ENCODE data around the gene PRR36.

PRR36 gene

GRCh38 chr19:7858109-7858770 lies 15.9 kb downstream of the PRR36 start:
- DNase-seq, result no peak

DNA sequence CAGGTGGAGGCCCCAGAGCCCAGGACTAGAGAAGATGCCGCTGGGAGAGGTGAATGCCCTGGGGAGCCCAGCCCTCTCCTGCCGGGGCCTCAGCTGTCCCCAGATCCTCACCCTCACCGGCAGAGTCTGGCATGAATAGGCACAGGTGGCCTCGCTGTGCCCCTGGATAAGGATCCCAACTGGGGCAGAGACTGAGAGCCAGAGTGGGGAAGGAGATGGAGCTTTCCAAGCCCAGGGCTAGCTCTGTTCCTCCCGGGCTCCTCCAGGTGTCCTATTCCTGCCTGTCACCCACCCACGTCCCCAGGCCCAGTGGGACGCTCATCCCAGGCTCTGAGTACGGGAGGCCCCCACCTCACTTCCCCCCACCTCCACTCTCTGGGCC lies 16.5 kb downstream of the PRR36 start:
- DNase-seq, result no peak

GRCh38 chr19:7856679-7857663 lies 17.2 kb downstream of the PRR36 start:
- no peak for DNase-seq

DNA sequence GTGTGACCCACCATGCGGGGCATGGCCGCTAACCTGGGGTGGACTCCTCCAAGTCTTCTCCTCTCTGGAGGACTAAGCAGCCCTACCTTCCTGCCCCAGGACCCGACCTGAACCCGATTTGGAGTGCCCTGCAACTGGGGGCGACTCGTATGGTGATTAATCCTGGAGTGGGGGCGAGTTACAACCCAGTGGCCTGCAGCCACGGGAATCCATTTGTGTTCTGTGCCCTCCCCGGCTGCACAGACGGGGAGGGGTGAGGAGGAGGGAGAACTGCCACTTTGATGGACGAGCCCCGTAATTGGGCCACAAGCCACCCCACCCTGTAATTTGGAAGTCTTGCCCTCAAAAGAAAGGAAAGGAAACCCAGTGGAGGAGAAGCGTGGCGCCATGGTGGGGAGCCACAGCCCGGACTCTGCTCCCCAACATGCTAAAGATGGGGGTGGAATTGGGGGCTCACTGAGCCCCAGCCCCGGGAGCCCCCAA lies 18.0 kb downstream of the PRR36 start:
- no peak for DNase-seq

GRCh38 chr19:7855426-7856108 lies 18.6 kb downstream of the PRR36 start:
- DNase-seq, result no peak

DNA sequence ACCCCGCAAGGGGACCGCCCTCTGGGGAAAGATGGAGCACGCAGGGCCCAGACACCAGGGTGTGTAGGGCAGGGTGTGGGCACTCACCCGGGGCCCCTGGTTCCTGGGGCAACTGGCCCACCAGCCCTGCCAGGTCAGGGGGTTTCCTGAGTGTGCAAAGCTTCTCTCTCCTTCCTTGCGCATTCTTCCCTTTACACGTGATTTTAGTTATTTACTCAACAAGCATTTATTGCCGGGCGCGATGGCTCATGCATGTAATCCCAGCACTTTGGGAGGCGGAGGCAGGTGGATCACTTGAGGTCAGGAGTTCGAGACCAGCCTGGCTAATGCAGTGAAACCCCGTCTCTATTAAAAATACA lies 20.4 kb downstream of the PRR36 start:
- DNase-seq, result no peak

DNA sequence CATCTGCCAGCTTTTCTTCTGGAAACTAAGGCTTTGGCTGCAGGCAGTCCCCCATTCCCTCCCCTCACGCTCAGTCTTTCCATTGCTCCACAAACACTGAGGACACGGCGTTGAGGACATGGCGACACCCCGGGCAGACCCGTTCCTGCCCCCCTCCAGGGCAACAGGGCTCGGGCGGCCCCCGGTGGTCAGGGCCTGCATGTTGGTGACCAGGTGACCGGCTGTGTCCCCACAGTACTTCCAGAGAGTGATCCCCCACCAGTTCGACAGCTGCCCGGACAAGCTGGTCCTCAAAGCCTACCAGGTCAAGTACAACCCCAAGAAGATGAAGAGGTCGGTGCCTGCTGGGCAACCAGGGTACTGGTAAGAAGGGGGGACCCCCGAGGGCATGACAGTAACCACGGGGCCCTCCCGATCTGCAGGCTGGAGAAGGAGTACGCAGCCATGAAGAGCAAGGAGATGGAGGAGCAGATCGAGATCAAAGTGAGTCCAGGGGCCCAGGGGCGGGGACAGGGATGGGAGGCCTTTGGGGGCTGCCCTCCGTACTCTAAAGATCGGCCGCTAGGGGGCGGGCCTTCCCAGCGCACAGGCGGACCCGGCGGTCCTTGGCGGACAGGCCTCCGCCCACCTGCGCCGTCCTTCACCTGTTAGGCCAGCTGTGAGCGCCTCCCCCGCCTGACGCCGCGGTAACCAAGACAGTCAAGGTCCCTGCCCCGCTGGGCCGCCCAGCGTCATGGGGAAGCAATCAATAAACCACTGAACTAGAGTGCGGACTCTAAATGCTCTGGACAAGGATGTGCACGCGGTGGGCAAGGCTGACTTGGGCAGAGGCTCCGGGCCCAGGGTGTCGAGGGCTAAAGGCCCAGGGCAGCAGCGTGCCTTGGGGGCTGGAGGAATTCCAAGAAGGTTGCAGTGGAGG lies 21.1 kb downstream of the PRR36 start:
- no peak for DNase-seq

- no peak for DNase-seq
These were observed 22.3 kb downstream of the PRR36 start for GRCh38 chr19:7851623-7852500.

DNA sequence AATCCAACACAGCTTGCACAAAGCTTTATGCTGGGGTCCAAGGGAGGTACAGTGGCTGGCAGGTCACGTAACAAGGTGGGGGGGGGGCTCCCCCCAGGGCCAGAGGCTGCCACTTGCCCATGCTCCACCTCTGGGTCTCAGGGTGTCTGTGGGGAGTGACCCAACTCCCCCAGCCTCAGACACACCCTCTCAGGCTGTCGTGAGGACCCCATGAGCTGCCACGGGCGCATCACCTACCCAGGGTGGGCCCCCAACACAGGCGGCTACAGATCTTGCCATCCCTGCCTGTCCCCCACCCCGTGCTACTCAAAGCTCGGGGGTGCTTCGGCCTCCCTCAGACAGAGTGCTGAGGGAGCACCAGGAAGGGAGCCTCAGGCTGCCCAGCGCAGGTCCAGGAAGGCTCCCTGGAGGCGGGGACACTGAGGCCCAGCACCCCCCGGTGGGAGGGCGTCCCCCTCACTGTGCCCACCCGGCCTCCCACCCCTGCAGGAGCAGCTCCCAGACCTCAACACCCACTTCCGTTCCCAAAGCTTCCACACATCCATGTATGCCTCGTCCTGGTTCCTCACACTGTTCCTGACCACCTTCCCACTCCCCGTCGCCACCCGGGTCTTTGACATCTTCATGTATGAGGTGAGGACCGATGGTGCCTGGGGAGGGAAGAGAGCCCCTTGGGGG lies 23.1 kb downstream of the PRR36 start:
- DNase-seq, result no peak

GRCh38 chr19:7850000-7850813 lies 24.0 kb downstream of the PRR36 start:
- DNase-seq, result no peak

DNA sequence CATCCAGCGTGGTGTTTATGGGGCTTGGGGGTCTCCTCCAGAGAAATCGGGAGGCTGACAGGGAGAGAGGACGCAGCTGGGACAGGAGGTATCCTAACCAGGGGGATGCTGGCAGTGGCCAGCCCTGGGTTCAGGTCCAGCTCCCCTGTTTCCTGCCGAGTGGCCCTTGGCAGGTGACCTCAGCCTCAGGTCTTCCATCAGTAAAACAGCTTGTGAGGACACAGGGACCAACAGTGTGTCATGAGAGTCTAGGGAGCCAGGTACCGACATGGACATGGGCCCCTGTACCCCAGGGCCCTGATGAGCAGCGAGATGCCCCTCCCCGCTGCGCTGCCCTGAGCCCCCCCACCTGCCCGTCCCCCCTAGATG lies 24.6 kb downstream of the PRR36 start:
- no peak for DNase-seq

DNA sequence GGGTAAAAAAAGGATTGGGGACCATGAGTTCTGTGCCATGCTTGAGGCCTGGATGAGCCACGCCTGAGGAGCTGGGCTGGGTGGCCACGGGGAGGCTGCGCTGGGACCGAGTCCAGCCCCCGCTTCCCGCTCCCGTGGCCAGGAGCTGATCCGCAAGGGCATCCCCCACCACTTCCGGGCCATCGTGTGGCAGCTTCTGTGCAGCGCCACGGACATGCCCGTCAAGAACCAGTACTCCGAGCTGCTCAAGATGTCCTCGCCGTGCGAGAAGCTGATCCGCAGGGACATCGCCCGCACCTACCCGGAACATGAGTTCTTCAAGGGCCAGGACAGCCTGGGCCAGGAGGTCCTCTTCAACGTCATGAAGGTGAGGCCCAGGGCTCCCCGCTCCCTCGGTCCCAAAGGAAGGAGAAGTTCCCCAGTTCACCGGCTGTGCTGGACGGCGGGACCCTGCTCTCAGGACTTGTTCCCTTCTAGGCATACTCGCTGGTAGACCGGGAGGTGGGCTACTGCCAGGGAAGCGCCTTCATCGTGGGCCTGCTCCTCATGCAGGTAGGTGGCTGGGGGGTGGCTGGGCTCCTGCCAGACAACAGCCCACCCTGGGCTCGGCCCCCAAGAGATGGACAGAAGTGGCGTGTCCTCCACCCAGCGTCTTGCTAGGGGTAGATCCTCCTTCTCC lies 25.3 kb downstream of the PRR36 start:
- DNase-seq, result no peak

GRCh38 chr19:7847664-7848063 lies 26.5 kb downstream of the PRR36 start:
- no peak for DNase-seq

GRCh38 chr19:7846155-7846646 lies 28.0 kb downstream of the PRR36 start:
- no peak for DNase-seq

DNA sequence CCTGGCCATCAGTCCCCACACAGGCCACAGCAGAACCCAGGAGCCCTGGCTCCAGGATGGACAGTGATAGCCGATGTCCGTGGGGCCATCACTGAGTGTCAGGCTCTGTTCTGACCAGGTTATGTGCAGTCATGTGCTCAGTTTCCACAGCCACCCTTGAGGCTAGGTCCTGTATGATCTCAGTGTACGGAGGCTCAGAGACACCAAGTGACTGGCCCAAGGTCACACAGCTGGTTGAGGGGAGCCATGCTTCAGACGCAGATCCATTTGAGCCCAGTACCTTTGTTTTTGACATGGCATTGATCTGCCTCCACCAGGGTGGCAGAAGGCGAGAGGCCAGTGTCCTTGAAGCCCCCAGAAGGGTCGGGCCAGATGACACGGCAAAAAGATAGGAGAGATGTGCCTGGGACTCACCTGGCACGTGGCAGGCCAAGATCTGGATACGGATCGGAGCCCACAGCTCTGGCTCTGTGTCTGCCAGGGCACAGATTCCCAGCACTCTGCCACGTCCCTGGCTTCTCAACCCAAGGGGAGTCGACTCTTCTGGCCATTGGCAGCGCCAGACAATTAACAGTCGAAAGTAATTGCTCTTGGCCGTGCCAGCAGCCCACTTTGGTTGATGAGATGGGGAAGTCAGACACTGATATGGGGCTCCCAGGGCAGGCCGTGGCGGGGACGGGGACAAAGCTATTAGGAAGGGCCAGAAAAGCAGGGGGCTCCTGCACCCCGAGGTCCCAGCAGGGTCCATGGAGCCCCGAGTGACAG lies 28.6 kb downstream of the PRR36 start:
- DNase-seq, result no peak

DNA sequence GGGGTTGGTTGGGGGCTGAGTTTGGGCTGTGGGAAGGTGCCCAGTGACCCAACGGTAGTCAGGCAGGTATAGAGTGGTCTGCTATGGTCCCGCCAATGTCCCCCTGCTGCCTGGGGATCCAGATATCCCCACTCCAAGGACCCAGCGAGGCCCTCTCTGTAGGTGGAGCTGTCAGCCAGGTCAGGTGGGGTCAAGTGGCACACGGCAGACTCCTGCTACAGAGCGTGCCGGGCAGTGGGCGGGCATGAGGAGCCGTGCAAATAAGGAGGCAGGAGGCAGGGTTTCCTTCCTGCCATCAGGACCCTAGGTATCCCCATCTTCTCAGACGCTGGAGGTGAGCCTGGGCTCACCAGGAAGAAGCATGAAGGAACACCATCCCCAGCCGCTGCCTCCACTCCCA lies 29.2 kb downstream of the PRR36 start:
- DNase-seq, result no peak

- no peak for DNase-seq
These were observed 29.8 kb downstream of the PRR36 start for GRCh38 chr19:7844405-7844804.

GRCh38 chr19:7843521-7843920 lies 30.7 kb downstream of the PRR36 start:
- no peak for DNase-seq

Measured in GF-D8 (cell line).